GM12873 (cell line): Measurements from ENCODE around the gene MAPK8IP2.

Experiments
- CTCF ChIP-seq: IDR thresholded peaks from 2 replicates; pipeline ENCODE4 v1.5.1; 2012; ENCODE audit warnings: low read depth, mild to moderate bottlenecking, moderate library complexity, low read length, control low read depth; ENCODE audit not compliant: insufficient read depth; ENCODE audit errors: missing control alignments

The MAPK8IP2 gene

GRCh38 chr22:50606165-50606945 lies 5.8 kb downstream of the MAPK8IP2 start:
- peak; percentile 35 for TF ChIP-seq CTCF

GRCh38 chr22:50606946-50607658 lies 6.5 kb downstream of the MAPK8IP2 start:
- TF ChIP-seq CTCF: no peak

GRCh38 chr22:50607659-50608020 lies 7.0 kb downstream of the MAPK8IP2 start:
- no peak for TF ChIP-seq CTCF

- no peak for TF ChIP-seq CTCF
These were observed 8.4 kb downstream of the MAPK8IP2 start for GRCh38 chr22:50608996-50609395.

- TF ChIP-seq CTCF: no peak
These were observed 9.0 kb downstream of the MAPK8IP2 start for GRCh38 chr22:50609599-50609998.

GRCh38 chr22:50610041-50610451 lies 9.5 kb downstream of the MAPK8IP2 start:
- TF ChIP-seq CTCF: no peak

GRCh38 chr22:50610581-50610980 lies 10.0 kb downstream of the MAPK8IP2 start:
- no peak for TF ChIP-seq CTCF
